ENCODE data around the gene SNED1.

The SNED1 gene

DNA sequence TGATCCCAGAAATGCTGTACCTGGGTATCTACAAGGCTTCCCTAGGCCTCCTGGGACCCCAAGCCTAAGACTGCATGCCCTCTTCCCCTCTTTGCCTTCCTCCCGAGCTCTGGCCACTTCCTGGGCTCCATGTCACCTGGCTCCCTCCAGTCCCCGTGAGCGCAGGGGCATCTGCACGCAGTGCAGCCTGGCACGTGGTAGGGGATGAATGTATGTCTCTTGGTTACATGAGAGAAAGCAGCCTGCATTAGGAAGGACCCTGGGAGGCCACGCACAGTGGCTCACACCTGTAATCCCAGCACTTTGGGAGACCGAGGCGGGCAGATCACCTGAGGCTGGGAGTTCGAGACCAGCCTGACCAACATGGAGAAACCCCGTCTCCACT lies 135.0 kb downstream of the SNED1 start:
- no peak for DNase-seq

GRCh38 chr2:241134711-241135110 lies 136.3 kb downstream of the SNED1 start:
- no peak for DNase-seq

GRCh38 chr2:241135737-241136136 lies 137.3 kb downstream of the SNED1 start:
- DNase-seq = no peak

GRCh38 chr2:241136191-241136590 lies 137.8 kb downstream of the SNED1 start:
- DNase-seq = no peak

- DNase-seq = no peak
Observed at GRCh38 chr2:241136661-241137260, 138.3 kb downstream of the SNED1 start.

GRCh38 chr2:241137276-241138190 lies 139.1 kb downstream of the SNED1 start:
- no peak for DNase-seq

GRCh38 chr2:241138471-241138870 lies 140.1 kb downstream of the SNED1 start:
- no peak for DNase-seq

DNA sequence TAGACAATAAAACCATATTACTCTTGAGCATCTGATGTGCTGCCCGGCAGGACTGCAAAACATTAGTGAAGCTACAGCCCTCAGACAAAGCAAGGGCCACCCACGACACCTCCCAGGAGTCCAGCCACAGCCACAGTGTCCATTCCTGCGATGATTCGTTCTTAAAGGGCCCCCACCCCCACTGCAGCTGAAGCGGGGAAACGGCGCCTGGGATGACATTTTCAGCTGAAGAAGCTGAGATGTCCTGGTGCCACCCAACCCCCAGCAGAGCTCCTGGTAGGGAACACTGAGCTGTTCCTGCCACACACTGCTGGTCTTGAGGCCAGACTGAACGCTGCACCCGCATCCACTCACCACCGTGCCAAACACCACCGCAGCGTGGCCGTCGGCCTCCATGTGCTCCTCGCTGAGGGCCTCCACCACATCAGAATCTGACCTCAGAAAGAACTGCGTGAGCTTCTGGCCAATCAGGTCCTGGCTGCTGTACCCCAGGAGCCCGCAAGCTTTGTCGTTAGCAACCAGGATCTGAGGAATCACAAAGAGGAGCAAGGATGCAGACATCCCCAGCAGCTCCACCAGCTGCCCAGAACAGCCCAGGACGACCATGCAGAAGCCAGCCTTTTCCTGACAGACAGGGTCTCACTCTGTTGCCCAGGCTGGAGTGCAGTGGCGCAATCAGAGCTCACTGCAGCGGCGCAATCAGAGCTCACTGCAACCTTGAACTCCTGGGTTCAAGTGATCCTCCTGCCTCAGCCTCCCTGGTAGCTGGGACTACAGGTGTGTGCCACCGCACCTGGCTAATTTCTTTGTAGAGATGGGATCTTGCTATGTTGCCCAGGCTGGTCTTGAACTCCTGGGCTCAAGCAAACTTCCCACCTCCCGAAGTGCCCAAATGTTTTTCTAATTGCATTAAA lies 141.4 kb downstream of the SNED1 start:
- DNase-seq = no peak

- DNase-seq = no peak
Observed at GRCh38 chr2:241140445-241140840, 142.0 kb downstream of the SNED1 start.

GRCh38 chr2:241141214-241141770 lies 142.9 kb downstream of the SNED1 start:
- DNase-seq = no peak

- no peak for DNase-seq
Observed at GRCh38 chr2:241142063-241142462, 143.6 kb downstream of the SNED1 start.

DNA sequence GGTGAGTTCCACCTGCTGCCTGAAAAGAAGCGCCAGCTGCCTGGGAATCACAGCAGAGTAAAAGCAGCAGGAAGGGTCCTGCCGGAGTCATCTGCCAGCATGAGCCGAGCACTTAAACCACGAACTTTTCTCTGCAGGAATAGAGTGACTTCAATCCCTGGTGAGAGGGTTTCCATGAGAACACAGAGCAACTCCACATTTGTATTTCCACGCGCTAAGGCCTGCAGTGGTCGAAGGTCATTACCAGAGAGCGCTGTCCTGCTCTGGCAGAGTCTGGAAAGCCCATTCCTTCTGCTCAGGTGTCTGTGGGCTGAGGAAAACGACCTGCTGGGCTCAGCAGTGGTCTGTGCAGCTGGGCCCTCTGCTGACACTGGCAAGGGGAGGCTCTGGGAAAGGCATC lies 144.2 kb downstream of the SNED1 start:
- no peak for DNase-seq

Data from DMS79 (cell line).